GM18502 (cell line): ENCODE results near the gene FBXL2.
"Not testable (repeated sequence)": the region's sequence is repeated elsewhere in the genome, so short reads cannot be mapped to it uniquely, and the experiment has no call there.

Experiments
- ATAC-seq: cut with Tn5 transposase; IDR thresholded peaks from one replicate; pipeline ENCODE4 v1.9.1; 2021; ENCODE audit warnings: mild to moderate bottlenecking; ENCODE audit not compliant: unreplicated experiment, poor library complexity

FBXL2 gene

GRCh38 chr3:33314993-33315392 is 37.8 kb downstream of the FBXL2 start:
- ATAC-seq: no peak

DNA sequence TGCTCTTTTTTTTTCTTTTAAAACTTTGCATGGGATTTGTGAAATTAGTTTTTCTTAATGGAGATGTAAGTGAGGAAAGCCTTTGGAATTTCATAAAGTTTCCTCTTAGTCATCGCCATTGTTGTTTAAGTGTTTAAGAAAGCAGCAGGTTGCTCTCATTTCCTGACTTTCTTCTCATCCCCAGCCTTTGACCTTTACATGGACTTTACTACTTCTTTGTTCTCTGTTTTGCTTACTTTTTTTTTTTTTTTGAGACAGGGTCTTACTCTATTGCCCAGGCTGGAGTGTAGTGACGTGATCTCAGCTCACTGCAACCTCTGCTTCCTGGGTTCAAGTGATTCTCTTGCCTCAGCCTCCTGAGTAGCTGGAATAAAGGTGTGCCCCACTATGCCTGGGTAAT is 38.6 kb downstream of the FBXL2 start:
- ATAC-seq: no peak

DNA sequence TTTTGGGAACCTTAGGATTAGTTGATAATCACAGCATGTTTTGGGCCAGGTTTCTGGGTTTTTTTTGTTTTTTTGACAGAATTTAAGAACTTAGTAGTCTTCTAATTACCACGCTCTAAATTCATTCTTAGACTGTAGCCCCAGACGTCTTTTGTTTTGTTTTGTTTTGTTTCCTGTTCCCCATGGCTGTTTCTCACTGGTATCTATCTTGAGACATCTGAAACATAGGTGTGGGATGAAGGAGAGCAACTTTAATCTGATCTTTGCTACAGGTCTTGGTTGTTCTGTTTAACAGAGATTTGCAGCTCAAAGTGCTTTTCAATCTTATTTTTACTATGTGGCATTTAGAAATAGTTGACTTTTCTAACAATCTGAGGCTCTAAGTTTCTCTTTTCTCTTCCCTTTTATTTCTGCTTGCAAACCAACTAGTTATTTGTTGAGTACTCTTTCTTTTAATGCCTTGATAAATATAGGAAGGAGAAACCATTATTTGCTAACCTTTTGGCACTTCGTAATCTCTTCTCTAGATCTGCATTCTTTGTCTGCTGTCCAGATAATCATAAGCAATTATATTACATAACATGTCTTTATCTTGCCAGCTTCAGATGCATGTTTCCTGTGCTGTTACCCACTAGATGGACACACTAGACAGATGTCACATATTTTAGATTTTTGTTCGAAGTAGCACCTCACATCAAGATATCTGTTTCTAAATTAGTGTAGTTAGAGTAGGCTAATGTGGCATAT is 40.9 kb downstream of the FBXL2 start:
- no peak for ATAC-seq

GRCh38 chr3:33318710-33319380 is 41.6 kb downstream of the FBXL2 start:
- no peak for ATAC-seq

DNA sequence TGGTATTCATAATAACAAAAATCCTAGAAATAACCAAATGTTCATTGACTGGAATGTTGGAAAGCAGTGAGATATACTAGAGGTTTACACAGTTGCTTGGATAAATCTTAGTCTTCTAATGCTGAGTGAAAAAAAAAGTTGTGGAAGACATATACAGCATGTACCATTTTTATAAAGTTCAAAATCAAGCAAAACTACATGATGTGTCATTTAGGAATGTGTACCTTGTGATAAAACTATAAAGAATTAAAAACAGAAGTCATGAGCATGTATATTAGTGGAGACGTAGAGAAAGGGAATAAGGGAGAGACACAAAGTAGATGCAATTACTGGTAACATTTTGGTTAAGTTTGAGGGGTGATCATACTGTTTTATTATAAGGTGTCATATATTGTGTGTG is 45.2 kb downstream of the FBXL2 start:
- no peak for ATAC-seq

- ATAC-seq: no peak
Measured at GRCh38 chr3:33331414-33331813, 54.2 kb downstream of the FBXL2 start.

DNA sequence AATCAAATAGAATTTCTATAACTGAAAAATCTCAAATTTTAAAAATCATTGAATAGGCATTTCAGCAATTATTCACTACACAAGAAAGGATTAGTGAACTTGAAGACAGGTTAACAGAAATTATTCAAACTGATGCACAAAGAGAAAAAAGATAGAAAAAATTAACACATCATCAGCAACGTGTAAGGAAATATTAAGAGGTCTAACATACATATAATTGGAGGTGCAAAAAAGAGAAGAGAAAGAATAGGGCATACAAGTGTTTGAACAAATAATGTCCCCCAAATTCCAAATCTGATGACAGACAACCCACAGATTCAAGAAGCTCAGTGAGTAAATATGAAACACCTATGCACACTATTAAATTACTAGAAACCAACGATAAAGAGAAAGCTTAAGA is 57.1 kb downstream of the FBXL2 start:
- no peak for ATAC-seq

- not testable (repeated sequence) for ATAC-seq
Measured at GRCh38 chr3:33338936-33339465, 61.8 kb downstream of the FBXL2 start.

GRCh38 chr3:33339758-33340157 is 62.5 kb downstream of the FBXL2 start:
- ATAC-seq: no peak

- ATAC-seq: no peak
Measured at GRCh38 chr3:33355611-33356010, 78.4 kb downstream of the FBXL2 start.

DNA sequence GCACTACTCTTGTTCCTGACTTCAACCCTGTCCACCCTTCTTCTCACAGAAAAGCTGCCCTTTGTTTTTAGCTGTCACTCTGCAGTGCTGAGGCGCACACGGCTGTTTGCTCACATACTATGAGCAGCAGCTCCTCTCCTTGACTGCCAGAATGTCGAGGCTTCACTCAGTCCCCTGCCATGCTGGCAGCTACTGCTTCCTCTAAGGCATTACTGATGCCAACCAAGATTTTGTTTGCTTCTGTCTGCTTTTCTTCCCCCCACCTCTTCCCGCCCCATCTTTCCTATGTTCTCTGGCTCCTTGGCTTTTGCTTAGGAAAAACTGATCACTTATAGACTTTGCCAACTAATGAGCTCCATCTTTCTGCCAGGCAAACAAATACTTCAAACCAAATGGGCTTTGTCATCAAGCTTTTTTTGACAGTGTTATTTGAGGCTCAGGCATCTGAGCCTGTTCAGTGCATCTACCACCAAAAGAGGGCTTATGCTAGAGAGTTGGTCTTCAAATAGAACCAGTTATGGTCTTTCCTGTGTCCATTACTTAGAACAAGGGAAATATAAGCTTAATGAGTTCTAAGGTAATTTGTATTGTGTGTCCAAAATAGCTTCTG is 81.0 kb downstream of the FBXL2 start:
- ATAC-seq: no peak

DNA sequence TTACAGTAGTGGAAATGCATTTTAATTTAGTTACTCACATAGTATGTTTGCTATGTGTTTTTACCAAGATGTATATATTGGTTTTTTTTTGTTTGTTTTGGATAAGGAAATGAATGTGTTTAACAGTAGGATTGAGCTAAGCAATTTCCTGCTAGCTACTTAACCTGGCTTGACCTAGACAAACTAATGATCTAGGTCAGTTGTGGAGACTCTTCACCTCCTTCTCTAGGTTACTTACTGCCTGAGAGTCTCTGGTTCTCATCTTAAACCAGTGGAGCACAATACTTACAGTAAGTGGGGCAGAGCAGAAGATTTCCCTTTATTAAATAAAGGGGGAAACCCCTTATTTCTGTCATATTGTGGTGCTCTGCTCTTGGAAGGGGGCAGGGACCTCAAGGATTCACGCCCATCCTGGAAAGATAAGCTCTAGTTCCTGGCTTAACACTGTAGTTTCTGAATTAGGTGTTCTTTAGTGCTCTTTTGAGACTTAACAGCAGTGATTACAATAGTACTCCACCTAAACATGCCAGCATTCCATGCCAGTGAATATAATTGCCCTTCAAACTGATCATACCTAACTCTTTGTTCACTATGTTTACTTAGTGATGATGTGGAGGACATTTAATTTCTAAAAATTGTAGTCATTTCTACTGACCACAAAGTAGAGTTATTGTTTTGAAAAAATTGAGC is 83.0 kb downstream of the FBXL2 start:
- ATAC-seq: no peak

DNA sequence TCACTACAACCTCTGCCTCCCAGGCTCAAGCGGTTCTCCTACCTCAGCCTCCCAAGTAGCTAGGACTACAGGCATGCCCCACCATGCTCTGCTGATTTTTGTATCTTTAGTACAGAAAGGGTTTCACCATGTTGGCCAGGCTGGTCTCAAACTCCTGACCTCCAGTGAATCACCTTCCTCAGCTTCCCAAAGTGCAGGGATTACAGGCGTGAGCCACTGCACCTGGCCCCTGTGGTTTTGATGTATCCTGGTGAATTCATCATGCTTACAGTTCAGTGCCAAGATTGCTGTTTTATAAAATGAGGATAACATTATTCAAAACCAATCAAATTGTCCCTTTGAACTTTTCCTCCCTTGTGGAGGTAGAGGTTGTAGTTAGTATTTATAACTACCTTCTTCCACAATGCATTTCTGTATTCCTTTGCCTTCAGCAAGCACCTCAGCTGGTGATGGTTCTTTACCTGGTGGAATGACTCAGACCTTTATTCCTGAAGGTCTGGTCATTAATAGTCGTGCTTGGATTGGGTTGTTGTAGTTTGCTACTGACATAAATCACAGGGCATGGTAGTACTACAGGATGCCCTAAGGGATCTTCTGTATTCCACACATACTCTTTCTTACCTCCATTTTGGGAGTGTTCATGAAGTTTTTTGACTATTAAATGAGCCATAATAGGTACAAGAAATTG is 86.0 kb downstream of the FBXL2 start:
- ATAC-seq: no peak

DNA sequence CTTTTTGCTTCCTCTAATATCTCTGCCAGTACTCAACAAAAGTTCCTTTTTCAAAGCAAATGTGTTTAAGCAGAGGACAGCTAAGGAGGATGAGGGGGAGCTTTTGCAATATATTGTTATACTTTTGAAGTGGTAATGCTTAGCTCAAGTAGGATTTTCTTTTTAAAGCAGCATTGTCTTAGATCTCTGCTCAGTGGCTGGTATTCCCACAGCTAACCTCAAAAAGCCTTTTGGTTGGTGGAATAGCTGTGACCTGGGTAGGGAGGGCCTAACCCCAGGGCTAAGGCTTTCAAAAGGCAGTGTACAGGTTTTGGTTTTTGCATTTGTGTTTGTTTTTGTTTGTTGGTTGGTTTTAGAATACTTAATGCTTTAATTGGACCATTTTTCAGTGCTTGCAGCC is 86.8 kb downstream of the FBXL2 start:
- no peak for ATAC-seq

GRCh38 chr3:33364531-33365128 is 87.4 kb downstream of the FBXL2 start:
- no peak for ATAC-seq

DNA sequence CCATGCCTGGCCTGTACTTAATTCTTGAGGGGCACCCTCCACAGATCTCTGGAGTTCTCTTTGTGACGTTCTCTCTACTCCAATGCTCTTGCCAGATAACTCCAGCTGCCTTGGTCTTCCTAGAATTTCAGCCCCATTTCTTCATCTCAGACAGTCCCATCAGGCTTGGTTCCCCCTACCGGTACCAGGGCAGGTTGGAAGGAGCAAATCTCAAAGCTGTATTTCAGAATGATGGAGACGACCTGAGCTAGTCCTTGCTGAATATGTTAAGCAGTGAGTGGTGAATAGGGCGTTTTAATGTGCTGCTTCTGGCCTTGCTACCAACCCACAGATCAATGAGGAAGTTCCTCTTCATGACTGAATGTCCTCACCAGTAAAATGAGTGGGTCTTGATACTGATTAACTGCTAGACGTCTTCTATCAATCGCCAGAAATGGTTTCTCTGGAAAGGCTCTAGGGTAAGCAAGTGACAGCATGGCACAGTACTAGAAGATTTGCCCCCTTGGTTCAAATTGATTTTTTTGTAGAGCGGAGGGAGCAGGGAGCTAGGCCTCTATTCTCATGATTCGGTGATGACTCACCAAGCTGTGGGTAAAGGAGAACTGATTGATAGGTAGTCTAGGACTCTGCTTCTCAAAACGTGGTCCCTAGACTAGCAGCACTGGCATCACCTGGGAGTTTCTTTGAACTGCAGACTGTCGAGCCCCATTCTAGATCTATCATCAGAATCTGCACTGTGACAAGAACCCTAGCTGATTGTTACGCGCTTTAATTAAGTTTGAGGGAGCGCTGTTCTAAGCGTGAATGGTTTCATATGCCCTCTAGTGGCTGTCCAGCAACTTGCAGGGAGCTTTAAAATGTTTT is 95.2 kb downstream of the FBXL2 start:
- ATAC-seq: peak; percentile 79

- ATAC-seq: no peak
Measured at GRCh38 chr3:33373082-33373437, 95.8 kb downstream of the FBXL2 start.

DNA sequence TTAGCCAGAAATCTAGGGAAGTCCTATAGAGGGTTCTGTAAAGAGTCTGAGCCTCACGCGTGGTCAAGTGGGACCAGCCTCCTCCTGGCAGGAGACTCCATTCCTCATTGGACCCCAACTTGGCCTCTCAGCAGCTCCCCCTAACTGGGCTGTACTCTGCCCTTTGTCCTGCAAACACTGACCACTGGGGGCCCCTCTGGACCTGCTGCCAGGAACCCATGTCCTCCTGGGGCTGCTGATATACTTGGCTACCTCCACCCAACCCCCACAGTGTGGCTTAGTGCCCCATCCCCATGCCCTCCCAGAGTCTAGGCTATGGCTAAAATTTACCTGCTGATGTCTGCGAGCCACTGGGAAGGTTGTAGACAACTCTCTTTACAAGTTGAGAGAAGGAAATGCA is 100.2 kb downstream of the FBXL2 start:
- no peak for ATAC-seq

DNA sequence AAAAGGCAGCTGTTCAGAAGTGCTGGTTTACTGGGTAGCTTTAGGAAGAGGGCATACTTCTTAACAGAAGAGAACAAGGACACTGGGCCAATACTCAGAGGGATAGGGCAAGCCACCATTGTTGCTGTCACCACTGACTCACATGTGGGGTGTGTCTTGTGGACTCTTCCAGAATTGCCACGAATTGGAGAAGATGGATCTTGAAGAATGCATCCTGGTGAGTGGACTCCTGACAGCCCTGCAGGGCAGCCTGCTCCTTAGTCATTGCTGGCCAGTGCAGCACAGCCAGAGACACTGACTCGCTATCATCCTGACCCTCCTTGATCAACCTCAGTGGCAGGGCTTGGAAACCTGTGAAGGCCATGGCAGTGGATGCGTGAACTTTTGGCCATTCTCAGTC is 100.7 kb downstream of the FBXL2 start:
- ATAC-seq: no peak
